Measurements from ENCODE around the gene IL12RB1. TPM values are rescaled to one million over a fixed set of nuclear protein-coding genes. Genes with fewer than 3 reads are reported as not detected.

The IL12RB1 gene
- total and polyA plus RNA-seq, 2 donors = 3.7 to 7.4 TPM

- 39% methylated on average over 6 of the region's 6 CpGs for WGBS
- H3K4me1 ChIP-seq (ENCODE audit: control insufficient read depth in 2 of 2, insufficient read depth in 2 of 2, low read length in 2 of 2) = peaks cover 27 to 60% of the 10 kb centered on the region in 2 donors
- DNase-seq (ENCODE audit: low read depth in 6 of 9, low spot score in 9 of 9) = peak in 4 of 9 donors; percentile 65 to 86 (median 69)
- peaks cover 2 to 7% of the 10 kb centered on the region in 2 donors for H3K9me3 ChIP-seq (ENCODE audit: control insufficient read depth in 2 of 2, insufficient read depth in 1 of 2, low read length in 1 of 2)
- peak overlapping the region; percentile 64 to 91 for H3K27ac ChIP-seq (ENCODE audit: low read depth in 1 of 2, low read length in 1 of 2)
- peak overlapping the region in 1 of 2 donors; percentile 6 for H3K4me3 ChIP-seq (ENCODE audit: low read length in 2 of 2)
- no peaks in the 10 kb centered on the region for H3K27me3 ChIP-seq (ENCODE audit: control insufficient read depth in 2 of 2, insufficient read depth in 1 of 2, low read length in 1 of 2)
- H3K36me3 ChIP-seq (ENCODE audit: control insufficient read depth in 2 of 2, insufficient read depth in 2 of 2, low read length in 1 of 2) = peaks cover 38 to 50% of the 10 kb centered on the region in 2 donors
Observed at GRCh38 chr19:18014197-18014596, 72.5 kb downstream of the IL12RB1 start.

DNA sequence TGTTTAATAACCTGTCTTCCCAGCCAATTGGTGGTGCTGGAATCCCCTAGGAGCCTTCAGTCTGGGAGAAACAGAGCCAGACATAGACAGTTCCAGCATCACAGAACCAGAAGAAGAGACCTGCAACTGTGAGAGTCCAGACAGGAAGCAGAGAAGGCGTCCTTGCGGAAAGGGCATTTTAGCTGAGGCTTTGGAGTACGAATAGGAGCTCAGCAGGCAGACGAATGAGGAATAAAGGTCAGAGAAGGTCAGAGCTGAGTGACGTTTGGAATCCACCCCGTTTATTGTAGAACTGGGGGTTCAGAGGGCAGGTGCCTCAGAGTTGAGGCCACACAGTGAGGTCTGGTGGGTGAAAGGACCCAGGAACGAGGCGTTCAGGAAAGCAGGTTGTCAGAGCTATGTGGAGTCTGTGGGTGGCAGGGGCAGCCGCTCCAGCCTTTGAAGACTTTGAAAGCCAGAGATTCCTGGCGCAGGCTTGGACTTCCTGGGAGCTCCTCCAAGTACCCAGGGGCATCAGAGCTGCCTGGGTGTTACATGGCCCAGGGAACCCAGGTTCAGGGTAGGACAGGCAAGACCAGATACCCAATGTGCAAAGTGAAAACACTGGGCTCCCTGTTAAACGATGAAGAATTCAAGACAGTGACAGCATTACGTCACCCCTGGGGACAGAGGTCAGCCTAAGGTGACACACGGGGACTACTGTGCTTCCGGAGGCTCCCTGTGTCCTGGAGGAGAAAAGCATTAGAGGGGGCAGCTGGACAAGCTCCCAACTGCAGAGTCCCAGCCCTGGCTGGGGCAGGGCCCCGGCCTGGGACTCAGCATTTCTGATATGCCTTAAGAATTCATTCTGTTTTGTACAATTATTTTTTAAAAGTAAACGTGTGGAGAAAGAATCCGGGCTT, 73.3 kb downstream of the IL12RB1 start:
- 93% methylated on average over 17 of the region's 17 CpGs for WGBS
- Histone ChIP-seq H3K4me3 (ENCODE audit: low read length in 2 of 2) (no peak overlapping the region), H3K27ac (ENCODE audit: low read depth in 1 of 2, low read length in 1 of 2) (peak overlapping the region; percentile 64 to 91), H3K4me1 (ENCODE audit: control insufficient read depth in 2 of 2, insufficient read depth in 2 of 2, low read length in 2 of 2) (peaks cover 27 to 63% of the 10 kb centered on the region in 2 donors), H3K27me3 (ENCODE audit: control insufficient read depth in 2 of 2, insufficient read depth in 1 of 2, low read length in 1 of 2) (no peaks in the 10 kb centered on the region), H3K36me3 (ENCODE audit: control insufficient read depth in 2 of 2, insufficient read depth in 2 of 2, low read length in 1 of 2) (peaks cover 43 to 56% of the 10 kb centered on the region in 2 donors), H3K9me3 (ENCODE audit: control insufficient read depth in 2 of 2, insufficient read depth in 1 of 2, low read length in 1 of 2) (peaks cover 2 to 7% of the 10 kb centered on the region in 2 donors)
- DNase-seq (ENCODE audit: low read depth in 6 of 9, low spot score in 9 of 9) = no peak

- peaks cover 24 to 53% of the 10 kb centered on the region in 2 donors for H3K4me1 ChIP-seq (ENCODE audit: control insufficient read depth in 2 of 2, insufficient read depth in 2 of 2, low read length in 2 of 2)
- DNase-seq (ENCODE audit: low read depth in 6 of 9, low spot score in 9 of 9) = no peak
- no peaks in the 10 kb centered on the region for H3K27me3 ChIP-seq (ENCODE audit: control insufficient read depth in 2 of 2, insufficient read depth in 1 of 2, low read length in 1 of 2)
- 95% methylated on average over 11 of the region's 11 CpGs for WGBS
- H3K4me3 ChIP-seq (ENCODE audit: low read length in 2 of 2) = peak overlapping the region in 1 of 2 donors; percentile 72
- H3K27ac ChIP-seq (ENCODE audit: low read depth in 1 of 2, low read length in 1 of 2) = peak overlapping the region; percentile 11 to 58
- H3K36me3 ChIP-seq (ENCODE audit: control insufficient read depth in 2 of 2, insufficient read depth in 2 of 2, low read length in 1 of 2) = peaks cover 43 to 50% of the 10 kb centered on the region in 2 donors
- H3K9me3 ChIP-seq (ENCODE audit: control insufficient read depth in 2 of 2, insufficient read depth in 1 of 2, low read length in 1 of 2) = peaks cover 2 to 7% of the 10 kb centered on the region in 2 donors
Observed at GRCh38 chr19:18010149-18010548, 76.6 kb downstream of the IL12RB1 start.

GRCh38 chr19:18009412-18010066, 77.2 kb downstream of the IL12RB1 start:
- peak overlapping the region; percentile 46 to 58 for H3K27ac ChIP-seq (ENCODE audit: low read depth in 1 of 2, low read length in 1 of 2)
- H3K4me3 ChIP-seq (ENCODE audit: low read length in 2 of 2) = peak overlapping the region in 1 of 2 donors; percentile 72
- WGBS = 97% methylated on average over 37 of the region's 37 CpGs
- H3K27me3 ChIP-seq (ENCODE audit: control insufficient read depth in 2 of 2, insufficient read depth in 1 of 2, low read length in 1 of 2) = no peaks in the 10 kb centered on the region
- DNase-seq (ENCODE audit: low read depth in 6 of 9, low spot score in 9 of 9) = no peak
- peaks cover 2 to 7% of the 10 kb centered on the region in 2 donors for H3K9me3 ChIP-seq (ENCODE audit: control insufficient read depth in 2 of 2, insufficient read depth in 1 of 2, low read length in 1 of 2)
- H3K4me1 ChIP-seq (ENCODE audit: control insufficient read depth in 2 of 2, insufficient read depth in 2 of 2, low read length in 2 of 2) = peaks cover 20 to 47% of the 10 kb centered on the region in 2 donors
- H3K36me3 ChIP-seq (ENCODE audit: control insufficient read depth in 2 of 2, insufficient read depth in 2 of 2, low read length in 1 of 2) = peaks cover 43 to 48% of the 10 kb centered on the region in 2 donors

Other genes with a start within 250 kb of the IL12RB1 start
- 16.1 TPM for gene JAK3, start 239.0 kb downstream of the IL12RB1 start, total RNA-seq
- 50.4 TPM for gene JAK3, start 239.0 kb downstream of the IL12RB1 start, polyA plus RNA-seq
- 2,271 TPM for gene RPL18A, start 227.0 kb downstream of the IL12RB1 start, total RNA-seq
- 2,901 TPM for gene RPL18A, start 227.0 kb downstream of the IL12RB1 start, polyA plus RNA-seq
- 0.09 TPM for gene SLC5A5, start 215.0 kb downstream of the IL12RB1 start, total RNA-seq
- 0.25 TPM for gene SLC5A5, start 215.0 kb downstream of the IL12RB1 start, polyA plus RNA-seq
- gene CCDC124, start 153.9 kb downstream of the IL12RB1 start, total RNA-seq = 23.8 TPM
- 78.8 TPM for gene CCDC124, start 153.9 kb downstream of the IL12RB1 start, polyA plus RNA-seq
- 1.3 TPM for gene KCNN1, start 119.8 kb downstream of the IL12RB1 start, total RNA-seq
- 0.27 TPM for gene KCNN1, start 119.8 kb downstream of the IL12RB1 start, polyA plus RNA-seq
- gene ARRDC2, start 78.8 kb downstream of the IL12RB1 start, total RNA-seq = 17.8 TPM
- gene ARRDC2, start 78.8 kb downstream of the IL12RB1 start, polyA plus RNA-seq = 172 TPM
- 2.0 TPM for gene MAST3, start 10.8 kb upstream of the IL12RB1 start, total RNA-seq
- gene MAST3, start 10.8 kb upstream of the IL12RB1 start, polyA plus RNA-seq = 8.9 TPM
- gene PIK3R2, start 66.2 kb upstream of the IL12RB1 start, total RNA-seq = 6.5 TPM
- 15.1 TPM for gene PIK3R2, start 66.2 kb upstream of the IL12RB1 start, polyA plus RNA-seq
- gene IFI30, start 86.9 kb upstream of the IL12RB1 start, total RNA-seq = 148 TPM
- gene IFI30, start 86.9 kb upstream of the IL12RB1 start, polyA plus RNA-seq = 237 TPM
- 6.8 TPM for gene MPV17L2, start 106.3 kb upstream of the IL12RB1 start, total RNA-seq
- gene MPV17L2, start 106.3 kb upstream of the IL12RB1 start, polyA plus RNA-seq = 13.4 TPM
- 0.52 TPM for gene RAB3A, start 117.1 kb upstream of the IL12RB1 start, total RNA-seq
- 1.0 TPM for gene RAB3A, start 117.1 kb upstream of the IL12RB1 start, polyA plus RNA-seq
- gene PDE4C, start 139.5 kb upstream of the IL12RB1 start, total RNA-seq = 0.05 TPM
- 0.34 TPM for gene PDE4C, start 139.5 kb upstream of the IL12RB1 start, polyA plus RNA-seq
- 0.57 TPM for gene IQCN, start 187.5 kb upstream of the IL12RB1 start, total RNA-seq
- 5.0 TPM for gene IQCN, start 187.5 kb upstream of the IL12RB1 start, polyA plus RNA-seq
- 65.8 TPM for gene JUND, start 194.7 kb upstream of the IL12RB1 start, total RNA-seq
- 88.3 TPM for gene JUND, start 194.7 kb upstream of the IL12RB1 start, polyA plus RNA-seq
- gene LSM4, start 236.1 kb upstream of the IL12RB1 start, total RNA-seq = 190 TPM
- gene LSM4, start 236.1 kb upstream of the IL12RB1 start, polyA plus RNA-seq = 147 TPM